Measurements from ENCODE around the gene MGRN1.

MGRN1 gene

GRCh38 chr16:4682084-4682591, 57.5 kb downstream of the MGRN1 start:
- no peak overlapping the region for H3K4me3 ChIP-seq (ENCODE audit: low read depth, low read length)
- no peak overlapping the region for H3K27ac ChIP-seq
- H3K27me3 ChIP-seq (ENCODE audit: insufficient read depth, low read depth, severe bottlenecking): no peaks in the 10 kb centered on the region
- no peak for TF ChIP-seq CTCF (IDR thresholded peaks at IDR 0.05; ENCODE audit: low read depth, low read length)
- H3K36me3 ChIP-seq: peaks cover 21% of the 10 kb centered on the region
- DNase-seq: no peak
- no peaks in the 10 kb centered on the region for H3K9me3 ChIP-seq (ENCODE audit: severe bottlenecking)

GRCh38 chr16:4682616-4683254, 58.1 kb downstream of the MGRN1 start:
- no peaks in the 10 kb centered on the region for H3K9me3 ChIP-seq (ENCODE audit: severe bottlenecking)
- no peak overlapping the region for H3K4me3 ChIP-seq (ENCODE audit: low read depth, low read length)
- peak; percentile 92 for TF ChIP-seq CTCF (IDR thresholded peaks at IDR 0.05; ENCODE audit: low read depth, low read length)
- DNase-seq: peak; percentile 86
- no peaks in the 10 kb centered on the region for H3K27me3 ChIP-seq (ENCODE audit: insufficient read depth, low read depth, severe bottlenecking)
- H3K27ac ChIP-seq: peak overlapping the region; percentile 34
- peaks cover 22% of the 10 kb centered on the region for H3K36me3 ChIP-seq

GRCh38 chr16:4683255-4684057, 58.8 kb downstream of the MGRN1 start:
- Histone ChIP-seq H3K4me3 (ENCODE audit: low read depth, low read length) (no peak overlapping the region), H3K9me3 (ENCODE audit: severe bottlenecking) (no peaks in the 10 kb centered on the region)

GRCh38 chr16:4684058-4684715, 59.6 kb downstream of the MGRN1 start:
- no peak for TF ChIP-seq CTCF (IDR thresholded peaks at IDR 0.05; ENCODE audit: low read depth, low read length)
- no peak overlapping the region for H3K4me3 ChIP-seq (ENCODE audit: low read depth, low read length)
- no peaks in the 10 kb centered on the region for H3K9me3 ChIP-seq (ENCODE audit: severe bottlenecking)
- H3K27me3 ChIP-seq (ENCODE audit: insufficient read depth, low read depth, severe bottlenecking): no peaks in the 10 kb centered on the region
- no peak for DNase-seq
- no peak overlapping the region for H3K27ac ChIP-seq
- peaks cover 24% of the 10 kb centered on the region for H3K36me3 ChIP-seq

More at GRCh38 chr16:4683255-4684057, 58.8 kb downstream of the MGRN1 start:
- Histone ChIP-seq H3K27me3 (ENCODE audit: insufficient read depth, low read depth, severe bottlenecking) (no peaks in the 10 kb centered on the region), H3K36me3 (peaks cover 24% of the 10 kb centered on the region), H3K27ac (peak overlapping the region; percentile 34)
- DNase-seq: no peak
- no peak for TF ChIP-seq CTCF (IDR thresholded peaks at IDR 0.05; ENCODE audit: low read depth, low read length)

- TF ChIP-seq CTCF (IDR thresholded peaks at IDR 0.05; ENCODE audit: low read depth, low read length): no peak
- H3K9me3 ChIP-seq (ENCODE audit: severe bottlenecking): no peaks in the 10 kb centered on the region
- peaks cover 26% of the 10 kb centered on the region for H3K36me3 ChIP-seq
- no peak overlapping the region for H3K4me3 ChIP-seq (ENCODE audit: low read depth, low read length)
- no peak for DNase-seq
- H3K27me3 ChIP-seq (ENCODE audit: insufficient read depth, low read depth, severe bottlenecking): no peaks in the 10 kb centered on the region
- H3K27ac ChIP-seq: no peak overlapping the region
Measured at GRCh38 chr16:4684763-4685162, 60.1 kb downstream of the MGRN1 start.

Measured in WERI-Rb-1 (cell line).